ENCODE data around the gene TNFRSF13B. TPM values are rescaled to one million over a fixed set of nuclear protein-coding genes. Genes with fewer than 3 reads are reported as not detected.
A peak's percentile ranks its signal among the peaks of the same experiment; 100 is the strongest.

TNFRSF13B gene
- total RNA-seq, 1 experiment from 2014 or later: not detected

DNA sequence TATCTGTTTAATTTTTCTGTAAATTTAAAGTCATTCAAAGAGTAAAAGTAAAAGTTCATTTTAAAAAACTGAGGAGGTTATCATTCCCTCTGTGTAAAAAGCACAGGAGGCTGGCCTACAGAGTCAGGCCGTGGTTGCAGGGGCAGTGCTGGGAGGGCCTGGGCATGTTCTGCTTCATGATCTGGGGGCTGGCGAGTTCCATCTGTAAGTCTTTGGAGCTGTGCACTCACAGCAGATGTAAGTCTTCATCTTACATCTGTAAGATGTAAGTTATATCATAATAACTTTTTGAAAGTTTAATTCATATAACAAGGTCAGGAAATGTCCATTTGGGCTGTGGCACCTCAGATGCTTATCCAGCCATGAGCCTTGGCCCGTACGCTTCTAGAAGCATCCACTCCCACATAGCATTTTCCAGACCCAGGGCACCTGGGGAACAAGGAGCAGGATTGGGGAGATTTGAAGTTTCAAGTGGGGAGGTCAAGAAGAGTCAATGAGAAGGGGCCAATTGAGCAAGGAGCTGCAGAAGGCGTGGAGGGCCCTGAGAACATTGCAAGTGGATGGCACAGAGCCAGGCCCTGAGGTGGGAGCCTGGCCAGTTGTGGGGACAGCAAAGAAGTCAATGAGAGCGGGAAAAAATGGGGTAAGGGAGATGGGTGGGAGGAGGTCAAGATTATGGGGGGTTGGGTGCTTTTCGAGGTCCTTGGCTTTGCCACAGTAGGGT is 54.1 kb downstream of the TNFRSF13B start:
- H4K20me1 ChIP-seq (ENCODE audit: insufficient read depth): no peaks in the 10 kb centered on the region
- DNase-seq (ENCODE audit: low read depth, low spot score) (no peak), ATAC-seq (no peak)
- no peaks in the 10 kb centered on the region for H3K79me2 ChIP-seq (ENCODE audit: insufficient read depth, low read length)
- ChIA-PET POLR2A (no interaction called here), CTCF (interaction anchor here (0.6 kb wide), 1 partner anchor 174 kb away, joined by 4 read pairs; no protein-coding TSS in a partner anchor), RAD21 (ENCODE audit: low non-redundant PET in 1 of 2, low total read pairs in 2 of 2, uncharacterized antibody in 2 of 2, unreplicated experiment in 2 of 2) (no interaction called here)
- no peak overlapping the region for H3K9ac ChIP-seq (ENCODE audit: low read length)
- TF ChIP-seq JUND (IDR thresholded peaks at IDR 0.05): no peak
- intact Hi-C loops (cut with micrococcal nuclease): no loop called here
- no peak overlapping the region for H3K4me2 ChIP-seq (ENCODE audit: low read length)
- no peaks in the 10 kb centered on the region for H3K36me3 ChIP-seq (ENCODE audit: control insufficient read depth in 1 of 2, insufficient read depth in 2 of 2, low read length in 2 of 2)
- H3K27me3 ChIP-seq (ENCODE audit: insufficient read depth, low read length): no peaks in the 10 kb centered on the region
- H3K9me3 ChIP-seq (ENCODE audit: control insufficient read depth in 1 of 2, insufficient read depth in 1 of 2, low read depth in 1 of 2, low read length in 2 of 2): no peaks in the 10 kb centered on the region
- BruUV-seq (replicated peaks): no TSS peak
- H3K27ac ChIP-seq (ENCODE audit: low read depth, low read length): no peak overlapping the region
- H3K9me2 ChIP-seq (ENCODE audit: insufficient read depth): no peaks in the 10 kb centered on the region
- H2AFZ ChIP-seq (ENCODE audit: low read depth, low read length, poor library complexity, severe bottlenecking): no peak overlapping the region
- no peak overlapping the region for H3K4me3 ChIP-seq (replicated peaks in 1 of 2; ENCODE audit: low read depth in 1 of 2, low read length in 2 of 2)
- peaks cover 0 to 11% of the 10 kb centered on the region in 2 experiments; a peak in 2 of 4 replicates for H3K4me1 ChIP-seq (ENCODE audit: control insufficient read depth in 1 of 2, insufficient read depth in 2 of 2, low read length in 2 of 2)

DNA sequence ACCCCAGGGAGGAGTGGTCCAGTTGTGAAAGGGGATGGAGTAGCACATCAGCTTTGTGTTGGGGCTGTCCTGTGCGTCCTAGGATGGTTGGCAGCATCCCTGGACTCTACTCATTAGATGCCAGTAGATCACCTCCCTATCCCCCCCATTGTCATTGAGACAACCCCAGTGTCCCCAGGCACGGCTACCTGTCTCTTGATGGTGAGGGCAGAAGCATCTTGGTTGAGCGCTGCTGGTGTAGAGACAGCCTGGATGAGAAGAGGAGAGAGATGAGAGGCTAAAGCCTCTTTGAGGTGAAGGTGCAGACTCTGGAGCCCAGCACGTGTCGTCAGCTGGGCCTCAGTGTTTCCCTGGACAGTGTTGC is 55.4 kb downstream of the TNFRSF13B start:
- no peak overlapping the region for H3K9ac ChIP-seq (ENCODE audit: low read length)
- BruUV-seq (replicated peaks): no TSS peak
- CTCF ChIA-PET: no interaction called here
- H3K9me2 ChIP-seq (ENCODE audit: insufficient read depth): no peaks in the 10 kb centered on the region
- POLR2A ChIA-PET: interaction anchor here (1.0 kb wide), 1 partner anchor 75 kb away, joined by 3 read pairs; no protein-coding TSS in a partner anchor
- DNase-seq (ENCODE audit: low read depth, low spot score): no peak
- H3K4me3 ChIP-seq (replicated peaks in 1 of 2; ENCODE audit: low read depth in 1 of 2, low read length in 2 of 2): no peak overlapping the region
- no peak for ATAC-seq
- H3K9me3 ChIP-seq (ENCODE audit: control insufficient read depth in 1 of 2, insufficient read depth in 1 of 2, low read depth in 1 of 2, low read length in 2 of 2): no peaks in the 10 kb centered on the region
- intact Hi-C loops (cut with micrococcal nuclease): no loop called here
- H3K4me1 ChIP-seq (ENCODE audit: control insufficient read depth in 1 of 2, insufficient read depth in 2 of 2, low read length in 2 of 2): peaks cover 0 to 11% of the 10 kb centered on the region in 2 experiments; a peak in 2 of 4 replicates
- TF ChIP-seq JUND (IDR thresholded peaks at IDR 0.05) (no peak), CBX3 (IDR thresholded peaks at IDR 0.05; ENCODE audit: low read depth) (no peak), SP1 (IDR thresholded peaks at IDR 0.05; ENCODE audit: low read depth) (no peak), EZH2 (IDR thresholded peaks at IDR 0.05) (no peak), POLR2AphosphoS5 (IDR thresholded peaks at IDR 0.05; ENCODE audit: low read depth, low read length) (no peak), POLR2A (IDR thresholded peaks at IDR 0.05; ENCODE audit: borderline replicate concordance, extremely low read depth, insufficient read depth, insufficient read length) (no peak), SRF (IDR thresholded peaks at IDR 0.05; ENCODE audit: low read depth) (no peak), EZH2phosphoT487 (IDR thresholded peaks at IDR 0.05; ENCODE audit: borderline replicate concordance) (no peak)
- TF ChIP-seq, protein P1, sequence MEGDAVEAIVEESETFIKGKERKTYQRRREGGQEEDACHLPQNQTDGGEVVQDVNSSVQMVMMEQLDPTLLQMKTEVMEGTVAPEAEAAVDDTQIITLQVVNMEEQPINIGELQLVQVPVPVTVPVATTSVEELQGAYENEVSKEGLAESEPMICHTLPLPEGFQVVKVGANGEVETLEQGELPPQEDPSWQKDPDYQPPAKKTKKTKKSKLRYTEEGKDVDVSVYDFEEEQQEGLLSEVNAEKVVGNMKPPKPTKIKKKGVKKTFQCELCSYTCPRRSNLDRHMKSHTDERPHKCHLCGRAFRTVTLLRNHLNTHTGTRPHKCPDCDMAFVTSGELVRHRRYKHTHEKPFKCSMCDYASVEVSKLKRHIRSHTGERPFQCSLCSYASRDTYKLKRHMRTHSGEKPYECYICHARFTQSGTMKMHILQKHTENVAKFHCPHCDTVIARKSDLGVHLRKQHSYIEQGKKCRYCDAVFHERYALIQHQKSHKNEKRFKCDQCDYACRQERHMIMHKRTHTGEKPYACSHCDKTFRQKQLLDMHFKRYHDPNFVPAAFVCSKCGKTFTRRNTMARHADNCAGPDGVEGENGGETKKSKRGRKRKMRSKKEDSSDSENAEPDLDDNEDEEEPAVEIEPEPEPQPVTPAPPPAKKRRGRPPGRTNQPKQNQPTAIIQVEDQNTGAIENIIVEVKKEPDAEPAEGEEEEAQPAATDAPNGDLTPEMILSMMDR (IDR thresholded peaks at IDR 0.05 in 2 of 3, conservative IDR thresholded peaks at IDR 0.05 in 1 of 3; ENCODE audit: borderline replicate concordance in 1 of 3, insufficient read depth in 1 of 3, low read depth in 2 of 3, low read length in 2 of 3): no peak
- TF ChIP-seq, protein P2, sequence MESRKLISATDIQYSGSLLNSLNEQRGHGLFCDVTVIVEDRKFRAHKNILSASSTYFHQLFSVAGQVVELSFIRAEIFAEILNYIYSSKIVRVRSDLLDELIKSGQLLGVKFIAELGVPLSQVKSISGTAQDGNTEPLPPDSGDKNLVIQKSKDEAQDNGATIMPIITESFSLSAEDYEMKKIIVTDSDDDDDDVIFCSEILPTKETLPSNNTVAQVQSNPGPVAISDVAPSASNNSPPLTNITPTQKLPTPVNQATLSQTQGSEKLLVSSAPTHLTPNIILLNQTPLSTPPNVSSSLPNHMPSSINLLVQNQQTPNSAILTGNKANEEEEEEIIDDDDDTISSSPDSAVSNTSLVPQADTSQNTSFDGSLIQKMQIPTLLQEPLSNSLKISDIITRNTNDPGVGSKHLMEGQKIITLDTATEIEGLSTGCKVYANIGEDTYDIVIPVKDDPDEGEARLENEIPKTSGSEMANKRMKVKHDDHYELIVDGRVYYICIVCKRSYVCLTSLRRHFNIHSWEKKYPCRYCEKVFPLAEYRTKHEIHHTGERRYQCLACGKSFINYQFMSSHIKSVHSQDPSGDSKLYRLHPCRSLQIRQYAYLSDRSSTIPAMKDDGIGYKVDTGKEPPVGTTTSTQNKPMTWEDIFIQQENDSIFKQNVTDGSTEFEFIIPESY (IDR thresholded peaks at IDR 0.05; ENCODE audit: extremely low read depth, insufficient replicate concordance, low read length): no peak
- TF ChIP-seq, protein P3, sequence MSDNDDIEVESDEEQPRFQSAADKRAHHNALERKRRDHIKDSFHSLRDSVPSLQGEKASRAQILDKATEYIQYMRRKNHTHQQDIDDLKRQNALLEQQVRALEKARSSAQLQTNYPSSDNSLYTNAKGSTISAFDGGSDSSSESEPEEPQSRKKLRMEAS (IDR thresholded peaks at IDR 0.05): no peak
- H3K4me2 ChIP-seq (ENCODE audit: low read length): no peak overlapping the region
- H3K79me2 ChIP-seq (ENCODE audit: insufficient read depth, low read length): no peaks in the 10 kb centered on the region
- no peaks in the 10 kb centered on the region for H3K36me3 ChIP-seq (ENCODE audit: control insufficient read depth in 1 of 2, insufficient read depth in 2 of 2, low read length in 2 of 2)
- no peak overlapping the region for H3K27ac ChIP-seq (ENCODE audit: low read depth, low read length)
- RAD21 ChIA-PET (ENCODE audit: low non-redundant PET in 1 of 2, low total read pairs in 2 of 2, uncharacterized antibody in 2 of 2, unreplicated experiment in 2 of 2): interaction anchor here in 1 of 2 experiments (1.1 kb wide), 1 partner anchor 75 kb away, joined by 6 read pairs; no protein-coding TSS in a partner anchor
- H4K20me1 ChIP-seq (ENCODE audit: insufficient read depth): no peaks in the 10 kb centered on the region
- no peaks in the 10 kb centered on the region for H3K27me3 ChIP-seq (ENCODE audit: insufficient read depth, low read length)
- peak overlapping the region; percentile 44 for H2AFZ ChIP-seq (ENCODE audit: low read depth, low read length, poor library complexity, severe bottlenecking)
